Activated T-cell treated with anti-CD3 and anti-CD28 coated beads, Interleukin-2, amount 50 U/mL, for 24 hours (primary cell): Measurements from ENCODE around the gene CENPO.

Experiments used
- DNase-seq: peaks from one replicate; pipeline ENCODE4 v3.0.0-alpha.2; 2020
- H3K27ac Mint-ChIP-seq: 2 replicates; pipeline ENCODE4 v1.8.0; 2020; ENCODE audit warnings: mild to moderate bottlenecking, mixed read lengths
- H3K27me3 Mint-ChIP-seq: 2 replicates; pipeline ENCODE4 v1.8.0; 2020; ENCODE audit warnings: mixed read lengths
- H3K36me3 Mint-ChIP-seq: 2 replicates; pipeline ENCODE4 v1.8.0; 2020; ENCODE audit warnings: low read depth, mixed read lengths
- H3K4me1 Mint-ChIP-seq: 2 replicates; pipeline ENCODE4 v1.8.0; 2020; ENCODE audit warnings: low read depth, mixed read lengths
- H3K4me3 Mint-ChIP-seq: 2 replicates; pipeline ENCODE4 v1.8.0; 2020; ENCODE audit warnings: mild to moderate bottlenecking, moderate library complexity, mixed read lengths
- H3K9me3 Mint-ChIP-seq: 2 replicates; pipeline ENCODE4 v1.8.0; 2020; ENCODE audit warnings: mixed read lengths

The CENPO gene

GRCh38 chr2:24844023-24844685 lies 50.9 kb downstream of the CENPO start:
- no peak overlapping the region for H3K27ac Mint-ChIP-seq
- peaks cover 65% of the 10 kb centered on the region for H3K36me3 Mint-ChIP-seq
- no peaks in the 10 kb centered on the region for H3K27me3 Mint-ChIP-seq
- H3K4me3 Mint-ChIP-seq = no peak overlapping the region
- no peak for DNase-seq
- H3K4me1 Mint-ChIP-seq = no peaks in the 10 kb centered on the region
- H3K9me3 Mint-ChIP-seq = no peaks in the 10 kb centered on the region

- no peak overlapping the region for H3K27ac Mint-ChIP-seq
- H3K9me3 Mint-ChIP-seq = no peaks in the 10 kb centered on the region
- no peaks in the 10 kb centered on the region for H3K27me3 Mint-ChIP-seq
- no peak overlapping the region for H3K4me3 Mint-ChIP-seq
- DNase-seq = no peak
- H3K4me1 Mint-ChIP-seq = no peaks in the 10 kb centered on the region
- H3K36me3 Mint-ChIP-seq = peaks cover 57% of the 10 kb centered on the region
Observed at GRCh38 chr2:24845691-24846090, 52.5 kb downstream of the CENPO start.

GRCh38 chr2:24850944-24851343 lies 57.7 kb downstream of the CENPO start:
- no peaks in the 10 kb centered on the region for H3K4me1 Mint-ChIP-seq
- no peaks in the 10 kb centered on the region for H3K9me3 Mint-ChIP-seq
- H3K4me3 Mint-ChIP-seq = no peak overlapping the region
- DNase-seq = no peak
- H3K36me3 Mint-ChIP-seq = peaks cover 45% of the 10 kb centered on the region
- no peak overlapping the region for H3K27ac Mint-ChIP-seq
- no peaks in the 10 kb centered on the region for H3K27me3 Mint-ChIP-seq

GRCh38 chr2:24852026-24852425 lies 58.8 kb downstream of the CENPO start:
- DNase-seq = no peak

GRCh38 chr2:24852431-24853020 lies 59.3 kb downstream of the CENPO start:
- H3K27me3 Mint-ChIP-seq = no peaks in the 10 kb centered on the region
- peaks cover 46% of the 10 kb centered on the region for H3K36me3 Mint-ChIP-seq

More at GRCh38 chr2:24852026-24852425, 58.8 kb downstream of the CENPO start:
- Mint-ChIP-seq H3K4me3 (no peak overlapping the region), H3K27ac (no peak overlapping the region), H3K27me3 (no peaks in the 10 kb centered on the region), H3K9me3 (no peaks in the 10 kb centered on the region), H3K36me3 (peaks cover 50% of the 10 kb centered on the region), H3K4me1 (no peaks in the 10 kb centered on the region)

GRCh38 chr2:24853046-24853445 lies 59.8 kb downstream of the CENPO start:
- no peaks in the 10 kb centered on the region for H3K27me3 Mint-ChIP-seq
- no peak for DNase-seq
- H3K4me1 Mint-ChIP-seq = no peaks in the 10 kb centered on the region
- H3K36me3 Mint-ChIP-seq = peaks cover 46% of the 10 kb centered on the region
- no peak overlapping the region for H3K27ac Mint-ChIP-seq
- H3K9me3 Mint-ChIP-seq = no peaks in the 10 kb centered on the region
- no peak overlapping the region for H3K4me3 Mint-ChIP-seq

More at GRCh38 chr2:24852431-24853020, 59.3 kb downstream of the CENPO start:
- Mint-ChIP-seq H3K27ac (no peak overlapping the region), H3K4me3 (no peak overlapping the region), H3K4me1 (no peaks in the 10 kb centered on the region), H3K9me3 (no peaks in the 10 kb centered on the region)
- no peak for DNase-seq

- H3K36me3 Mint-ChIP-seq = peaks cover 51% of the 10 kb centered on the region
- H3K4me1 Mint-ChIP-seq = no peaks in the 10 kb centered on the region
- H3K27ac Mint-ChIP-seq = no peak overlapping the region
- H3K9me3 Mint-ChIP-seq = no peaks in the 10 kb centered on the region
- no peak overlapping the region for H3K4me3 Mint-ChIP-seq
- DNase-seq = no peak
- H3K27me3 Mint-ChIP-seq = no peaks in the 10 kb centered on the region
Observed at GRCh38 chr2:24853996-24854395, 60.8 kb downstream of the CENPO start.

GRCh38 chr2:24855022-24855622 lies 61.9 kb downstream of the CENPO start:
- no peak for DNase-seq
- Mint-ChIP-seq H3K27me3 (no peaks in the 10 kb centered on the region), H3K9me3 (no peaks in the 10 kb centered on the region), H3K4me3 (no peak overlapping the region), H3K36me3 (peaks cover 46% of the 10 kb centered on the region), H3K27ac (no peak overlapping the region), H3K4me1 (no peaks in the 10 kb centered on the region)

GRCh38 chr2:24855726-24856125 lies 62.5 kb downstream of the CENPO start:
- H3K27ac Mint-ChIP-seq = peak overlapping the region; percentile 15
- H3K4me1 Mint-ChIP-seq = no peaks in the 10 kb centered on the region
- no peaks in the 10 kb centered on the region for H3K27me3 Mint-ChIP-seq
- H3K9me3 Mint-ChIP-seq = no peaks in the 10 kb centered on the region
- no peak for DNase-seq
- H3K36me3 Mint-ChIP-seq = peaks cover 45% of the 10 kb centered on the region
- no peak overlapping the region for H3K4me3 Mint-ChIP-seq

- no peaks in the 10 kb centered on the region for H3K4me1 Mint-ChIP-seq
- H3K27me3 Mint-ChIP-seq = no peaks in the 10 kb centered on the region
- H3K36me3 Mint-ChIP-seq = peaks cover 36% of the 10 kb centered on the region
- H3K4me3 Mint-ChIP-seq = no peak overlapping the region
- no peak for DNase-seq
- no peaks in the 10 kb centered on the region for H3K9me3 Mint-ChIP-seq
- H3K27ac Mint-ChIP-seq = no peak overlapping the region
Observed at GRCh38 chr2:24856791-24857211, 63.6 kb downstream of the CENPO start.

- Mint-ChIP-seq H3K36me3 (peaks cover 33% of the 10 kb centered on the region), H3K4me3 (no peak overlapping the region), H3K9me3 (no peaks in the 10 kb centered on the region), H3K27me3 (no peaks in the 10 kb centered on the region), H3K4me1 (no peaks in the 10 kb centered on the region), H3K27ac (no peak overlapping the region)
- DNase-seq = no peak
Observed at GRCh38 chr2:24857746-24858145, 64.5 kb downstream of the CENPO start.

GRCh38 chr2:24858996-24859395 lies 65.8 kb downstream of the CENPO start:
- Mint-ChIP-seq H3K36me3 (peaks cover 31% of the 10 kb centered on the region), H3K27me3 (no peaks in the 10 kb centered on the region), H3K4me1 (no peaks in the 10 kb centered on the region), H3K4me3 (no peak overlapping the region), H3K27ac (no peak overlapping the region), H3K9me3 (no peaks in the 10 kb centered on the region)
- no peak for DNase-seq

GRCh38 chr2:24859968-24860600 lies 66.9 kb downstream of the CENPO start:
- Mint-ChIP-seq H3K27ac (no peak overlapping the region), H3K4me1 (no peaks in the 10 kb centered on the region), H3K36me3 (peaks cover 28% of the 10 kb centered on the region), H3K4me3 (no peak overlapping the region), H3K27me3 (no peaks in the 10 kb centered on the region), H3K9me3 (no peaks in the 10 kb centered on the region)
- DNase-seq = no peak

GRCh38 chr2:24860631-24861030 lies 67.4 kb downstream of the CENPO start:
- Mint-ChIP-seq H3K27ac (no peak overlapping the region), H3K36me3 (peaks cover 27% of the 10 kb centered on the region), H3K4me3 (no peak overlapping the region), H3K27me3 (no peaks in the 10 kb centered on the region), H3K9me3 (no peaks in the 10 kb centered on the region), H3K4me1 (no peaks in the 10 kb centered on the region)
- DNase-seq = no peak

- Mint-ChIP-seq H3K9me3 (no peaks in the 10 kb centered on the region), H3K4me3 (no peak overlapping the region), H3K4me1 (no peaks in the 10 kb centered on the region), H3K27me3 (no peaks in the 10 kb centered on the region), H3K36me3 (peaks cover 20% of the 10 kb centered on the region), H3K27ac (no peak overlapping the region)
- DNase-seq = no peak
Observed at GRCh38 chr2:24861500-24861899, 68.3 kb downstream of the CENPO start.
